HL-60 (cell line): ENCODE measurements around the gene MACIR.

Source experiments
- GABPA ChIP-seq: IDR thresholded peaks from 2 replicates; pipeline ENCODE4 v1.6.1; 2012; ENCODE audit warnings: low read depth
- POLR2AphosphoS5 ChIP-seq: IDR thresholded peaks from 2 replicates; pipeline ENCODE4 v1.6.1; 2012; ENCODE audit warnings: low read depth
- TF ChIP-seq, protein P1 (sequence below): IDR thresholded peaks from one replicate; pipeline ENCODE4 v1.5.1; 2011; ENCODE audit warnings: low read length, control low read depth, inconsistent platforms; ENCODE audit not compliant: insufficient read depth
- TF ChIP-seq, protein P2 (sequence below): IDR thresholded peaks from 2 replicates; pipeline ENCODE4 v1.6.1; 2012; ENCODE audit warnings: low read depth; ENCODE audit not compliant: insufficient replicate concordance

DNA sequence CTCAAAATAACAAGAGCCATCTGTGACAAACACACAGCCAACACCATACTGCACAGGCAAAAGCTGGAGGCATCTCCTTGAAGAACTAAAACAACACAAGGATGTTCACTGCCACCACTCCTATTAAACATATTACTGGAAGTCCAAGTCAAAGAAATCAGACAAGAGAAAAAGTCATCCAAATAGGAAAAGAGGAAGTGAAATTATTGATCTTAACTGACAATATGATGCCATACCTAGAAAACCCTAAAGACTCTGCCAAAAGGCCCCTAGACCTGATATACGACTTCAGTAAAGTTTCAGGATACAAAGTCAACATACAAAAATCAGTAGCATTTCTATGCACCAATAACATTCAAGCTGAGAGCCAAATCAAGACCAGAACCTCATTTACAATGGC lies 30.0 kb upstream of the MACIR start:
- TF ChIP-seq, protein P1, sequence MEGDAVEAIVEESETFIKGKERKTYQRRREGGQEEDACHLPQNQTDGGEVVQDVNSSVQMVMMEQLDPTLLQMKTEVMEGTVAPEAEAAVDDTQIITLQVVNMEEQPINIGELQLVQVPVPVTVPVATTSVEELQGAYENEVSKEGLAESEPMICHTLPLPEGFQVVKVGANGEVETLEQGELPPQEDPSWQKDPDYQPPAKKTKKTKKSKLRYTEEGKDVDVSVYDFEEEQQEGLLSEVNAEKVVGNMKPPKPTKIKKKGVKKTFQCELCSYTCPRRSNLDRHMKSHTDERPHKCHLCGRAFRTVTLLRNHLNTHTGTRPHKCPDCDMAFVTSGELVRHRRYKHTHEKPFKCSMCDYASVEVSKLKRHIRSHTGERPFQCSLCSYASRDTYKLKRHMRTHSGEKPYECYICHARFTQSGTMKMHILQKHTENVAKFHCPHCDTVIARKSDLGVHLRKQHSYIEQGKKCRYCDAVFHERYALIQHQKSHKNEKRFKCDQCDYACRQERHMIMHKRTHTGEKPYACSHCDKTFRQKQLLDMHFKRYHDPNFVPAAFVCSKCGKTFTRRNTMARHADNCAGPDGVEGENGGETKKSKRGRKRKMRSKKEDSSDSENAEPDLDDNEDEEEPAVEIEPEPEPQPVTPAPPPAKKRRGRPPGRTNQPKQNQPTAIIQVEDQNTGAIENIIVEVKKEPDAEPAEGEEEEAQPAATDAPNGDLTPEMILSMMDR, result no peak
- TF ChIP-seq POLR2AphosphoS5 (no peak), GABPA (no peak)
- TF ChIP-seq, protein P2, sequence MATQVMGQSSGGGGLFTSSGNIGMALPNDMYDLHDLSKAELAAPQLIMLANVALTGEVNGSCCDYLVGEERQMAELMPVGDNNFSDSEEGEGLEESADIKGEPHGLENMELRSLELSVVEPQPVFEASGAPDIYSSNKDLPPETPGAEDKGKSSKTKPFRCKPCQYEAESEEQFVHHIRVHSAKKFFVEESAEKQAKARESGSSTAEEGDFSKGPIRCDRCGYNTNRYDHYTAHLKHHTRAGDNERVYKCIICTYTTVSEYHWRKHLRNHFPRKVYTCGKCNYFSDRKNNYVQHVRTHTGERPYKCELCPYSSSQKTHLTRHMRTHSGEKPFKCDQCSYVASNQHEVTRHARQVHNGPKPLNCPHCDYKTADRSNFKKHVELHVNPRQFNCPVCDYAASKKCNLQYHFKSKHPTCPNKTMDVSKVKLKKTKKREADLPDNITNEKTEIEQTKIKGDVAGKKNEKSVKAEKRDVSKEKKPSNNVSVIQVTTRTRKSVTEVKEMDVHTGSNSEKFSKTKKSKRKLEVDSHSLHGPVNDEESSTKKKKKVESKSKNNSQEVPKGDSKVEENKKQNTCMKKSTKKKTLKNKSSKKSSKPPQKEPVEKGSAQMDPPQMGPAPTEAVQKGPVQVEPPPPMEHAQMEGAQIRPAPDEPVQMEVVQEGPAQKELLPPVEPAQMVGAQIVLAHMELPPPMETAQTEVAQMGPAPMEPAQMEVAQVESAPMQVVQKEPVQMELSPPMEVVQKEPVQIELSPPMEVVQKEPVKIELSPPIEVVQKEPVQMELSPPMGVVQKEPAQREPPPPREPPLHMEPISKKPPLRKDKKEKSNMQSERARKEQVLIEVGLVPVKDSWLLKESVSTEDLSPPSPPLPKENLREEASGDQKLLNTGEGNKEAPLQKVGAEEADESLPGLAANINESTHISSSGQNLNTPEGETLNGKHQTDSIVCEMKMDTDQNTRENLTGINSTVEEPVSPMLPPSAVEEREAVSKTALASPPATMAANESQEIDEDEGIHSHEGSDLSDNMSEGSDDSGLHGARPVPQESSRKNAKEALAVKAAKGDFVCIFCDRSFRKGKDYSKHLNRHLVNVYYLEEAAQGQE, result no peak
